K562 (cell line): ENCODE results near the gene PIP5K1B. TPM values are rescaled to one million over a fixed set of nuclear protein-coding genes. Genes with fewer than 3 reads are reported as not detected.
A peak's percentile ranks its signal among the peaks of the same experiment; 100 is the strongest.

Experiments
- ARID1B ChIP-seq: fragments of 450-650 bp; IDR thresholded peaks from 2 replicates; pipeline ENCODE4 v1.6.1; 2016; ENCODE audit warnings: antibody characterized with exemption, mild to moderate bottlenecking, inconsistent platforms
- BHLHE40 ChIP-seq: IDR thresholded peaks from 2 replicates; pipeline ENCODE4 v1.6.1; 2011; ENCODE audit warnings: low read length, improper control_type of control experiment
- BRF1 ChIP-seq: IDR thresholded peaks from 3 replicates; pipeline ENCODE4 v1.6.1; 2011; ENCODE audit warnings: borderline replicate concordance, mild to moderate bottlenecking; ENCODE audit not compliant: insufficient read length; ENCODE audit errors: extremely low read depth
- CHCHD3 ChIP-seq: fragments of 250-450 bp; sonication (Bioruptor Pico); IDR thresholded peaks from 2 replicates; pipeline ENCODE4 v2.1.2; 2022; ENCODE audit warnings: mild to moderate bottlenecking
- DIDO1 ChIP-seq: fragments of 450-650 bp; IDR thresholded peaks from 2 replicates; pipeline ENCODE4 v1.6.1; 2016; ENCODE audit warnings: low read depth, missing biosample characterization, missing genetic modification characterization
- GABPA ChIP-seq: fragments of 200-800 bp; sonication (Bioruptor generic); conservative IDR thresholded peaks from 2 replicates; pipeline ENCODE4 v1.6.1; 2016; ENCODE audit warnings: low read depth, missing genetic modification characterization, missing compliant biosample characterization
- HDAC8 ChIP-seq: fragments of 450-650 bp; IDR thresholded peaks from 2 replicates; pipeline ENCODE4 v1.6.1; 2016; ENCODE audit warnings: mild to moderate bottlenecking, missing genetic modification characterization, moderate library complexity, missing compliant biosample characterization
- LARP7 ChIP-seq: fragments of 450-650 bp; IDR thresholded peaks from 2 replicates; pipeline ENCODE4 v1.6.1; 2016
- LCOR ChIP-seq: sonication (generic); formaldehyde crosslinking; IDR thresholded peaks from 2 replicates; pipeline ENCODE4 v1.8.0; 2022; ENCODE audit warnings: mild to moderate bottlenecking, missing genetic modification reagents
- OTX1 ChIP-seq: fragments of 450-650 bp; formaldehyde crosslinking; IDR thresholded peaks from 2 replicates; pipeline ENCODE4 v1.4.0; 2022; ENCODE audit warnings: mild to moderate bottlenecking
- POLR2G ChIP-seq: fragments of 200-400 bp; formaldehyde crosslinking; IDR thresholded peaks from 2 replicates; pipeline ENCODE4 v1.6.1; 2017; ENCODE audit warnings: low read depth, mild to moderate bottlenecking, antibody characterized with exemption, low read length, moderate library complexity
- SIRT6 ChIP-seq: IDR thresholded peaks from one replicate; pipeline ENCODE4 v1.6.1; 2012; ENCODE audit warnings: low read depth, mild to moderate bottlenecking, control low read depth, inconsistent platforms, low read length, moderate library complexity
- THRAP3 ChIP-seq: fragments of 450-650 bp; IDR thresholded peaks from 2 replicates; pipeline ENCODE4 v1.6.1; 2016; ENCODE audit warnings: mild to moderate bottlenecking, inconsistent platforms, borderline replicate concordance
- TRIM28 ChIP-seq: fragments of 450-650 bp; IDR thresholded peaks from 2 replicates; pipeline ENCODE4 v1.6.1; 2017
- ZBTB17 ChIP-seq: fragments of 450-650 bp; formaldehyde crosslinking; IDR thresholded peaks from 2 replicates; pipeline ENCODE4 v1.4.0; 2020; ENCODE audit warnings: mild to moderate bottlenecking
- ZNF12 ChIP-seq: sonication (generic); formaldehyde crosslinking; IDR thresholded peaks from 2 replicates; pipeline ENCODE4 v1.4.0; 2020; ENCODE audit warnings: mild to moderate bottlenecking, missing genetic modification reagents
- ZNF41 ChIP-seq: fragments of 250-450 bp; sonication (Bioruptor Pico); conservative IDR thresholded peaks from 2 replicates; pipeline ENCODE4 v1.4.0; 2020; ENCODE audit warnings: mild to moderate bottlenecking
- ZNF766 ChIP-seq: fragments of 200-800 bp; sonication (Bioruptor generic); conservative IDR thresholded peaks from 2 replicates; pipeline ENCODE4 v1.6.1; 2016; ENCODE audit warnings: missing genetic modification characterization, missing compliant biosample characterization
- polyA plus RNA-seq, 8 experiments: library from polyadenylated mRNA; depleted of rRNA in 4 of 8; stranded (reverse) in 5 of 8; unstranded in 3 of 8; fragments of >200 nt; fragmentation: Nextera tagmentation in 2 of 8; fragmentation: Illumina TruSeq in 1 of 8; extraction: Ambion mirVana in 2 of 8; extraction: Trizol in 1 of 8; gene quantifications; 2 replicates each; pipeline versions ENCODE4 v1.2.1 to v1.2.3, GENCODE V29; 2011 to 2014; ENCODE audit warnings: inconsistent platforms in 1 of 8, missing spikeins in 1 of 8
- total RNA-seq, 7 experiments: library from RNA; depleted of rRNA in 6 of 7; stranded (reverse); fragments of >200 nt in 6 of 7; fragmentation: Illumina TruSeq in 2 of 7; extraction: Trizol in 2 of 7; gene quantifications; 2 replicates each; pipeline versions ENCODE4 v1.2.1 to v1.2.3, GENCODE V29; 2011 to 2021; ENCODE audit warnings: low replicate concordance in 1 of 7
- TF ChIP-seq, protein P1 (sequence below): fragments of 450-650 bp; IDR thresholded peaks from 2 replicates; pipeline ENCODE4 v1.6.1; 2017; ENCODE audit warnings: antibody characterized with exemption
- TF ChIP-seq, protein P2 (sequence below): fragments of 250-450 bp; sonication (Bioruptor Pico); IDR thresholded peaks from 2 replicates; pipeline ENCODE4 v1.5.0; 2020; ENCODE audit warnings: mild to moderate bottlenecking
- TF ChIP-seq, protein P3 (sequence below): sonication (generic); formaldehyde crosslinking; IDR thresholded peaks from 2 replicates; pipeline ENCODE4 v1.8.0; 2022; ENCODE audit warnings: mild to moderate bottlenecking, missing genetic modification reagents
- TF ChIP-seq, protein P4 (sequence below), 2 experiments: fragments of 450-650 bp in 1 of 2; sonication (generic) in 1 of 2; formaldehyde crosslinking in 1 of 2; IDR thresholded peaks in 1 of 2; conservative IDR thresholded peaks in 1 of 2; 2 replicates each; pipeline versions ENCODE4 v1.6.1 to v1.8.1; 2016 to 2023; ENCODE audit warnings: mild to moderate bottlenecking in 2 of 2, moderate library complexity in 2 of 2, inconsistent platforms in 1 of 2, missing genetic modification reagents in 1 of 2
- TF ChIP-seq, protein P5 (sequence below), 2 experiments: IDR thresholded peaks; 2 replicates each; pipeline ENCODE4 v1.6.1; 2011; ENCODE audit warnings: borderline replicate concordance in 1 of 2, control low read depth in 1 of 2, low read depth in 1 of 2, low read length in 1 of 2, mild to moderate bottlenecking in 1 of 2, mixed read lengths in 1 of 2, moderate library complexity in 1 of 2; ENCODE audit not compliant: insufficient read depth in 1 of 2, insufficient read length in 1 of 2, poor library complexity in 1 of 2, severe bottlenecking in 1 of 2; ENCODE audit errors: extremely low read depth in 1 of 2

Gene PIP5K1B
- total and polyA plus RNA-seq, 9 of the 15 experiments (the other 6 are each of a cell fraction or from before 2014, with no cell fraction given): 3.1 to 12.9 (median 7.4) TPM

DNA sequence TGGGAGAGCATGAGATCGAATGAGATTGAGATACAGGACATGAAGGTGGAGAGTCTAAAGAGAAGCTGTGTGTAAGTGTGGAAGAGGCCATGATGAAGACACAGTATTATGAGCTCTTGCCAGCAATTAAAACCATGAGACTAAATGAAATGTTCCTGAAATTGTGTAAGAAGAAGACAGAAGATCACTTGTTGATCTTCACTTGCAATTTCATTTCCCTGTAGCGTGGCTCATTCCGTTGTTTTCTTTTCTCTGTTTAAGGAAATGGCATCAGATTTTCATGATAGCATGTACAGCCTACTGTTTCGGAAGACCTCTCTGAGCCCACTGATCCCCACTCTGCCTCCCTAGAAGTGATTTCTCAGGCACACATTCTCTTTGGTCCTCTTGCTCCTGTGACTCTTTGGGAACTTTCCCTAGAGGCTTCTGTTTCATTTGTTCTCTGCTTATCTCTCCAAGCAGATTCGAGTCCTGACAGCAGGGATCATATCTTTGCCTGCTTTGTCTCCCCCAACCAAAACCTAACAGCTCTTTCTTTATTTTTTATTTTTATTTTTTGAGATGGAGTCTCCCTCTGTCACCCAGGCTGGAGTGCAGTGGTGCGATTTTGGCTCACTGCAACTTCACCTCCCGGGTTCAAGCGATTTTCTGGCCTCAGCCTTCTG lies 16.8 kb downstream of the PIP5K1B start (continued):
- TF ChIP-seq, protein P1, sequence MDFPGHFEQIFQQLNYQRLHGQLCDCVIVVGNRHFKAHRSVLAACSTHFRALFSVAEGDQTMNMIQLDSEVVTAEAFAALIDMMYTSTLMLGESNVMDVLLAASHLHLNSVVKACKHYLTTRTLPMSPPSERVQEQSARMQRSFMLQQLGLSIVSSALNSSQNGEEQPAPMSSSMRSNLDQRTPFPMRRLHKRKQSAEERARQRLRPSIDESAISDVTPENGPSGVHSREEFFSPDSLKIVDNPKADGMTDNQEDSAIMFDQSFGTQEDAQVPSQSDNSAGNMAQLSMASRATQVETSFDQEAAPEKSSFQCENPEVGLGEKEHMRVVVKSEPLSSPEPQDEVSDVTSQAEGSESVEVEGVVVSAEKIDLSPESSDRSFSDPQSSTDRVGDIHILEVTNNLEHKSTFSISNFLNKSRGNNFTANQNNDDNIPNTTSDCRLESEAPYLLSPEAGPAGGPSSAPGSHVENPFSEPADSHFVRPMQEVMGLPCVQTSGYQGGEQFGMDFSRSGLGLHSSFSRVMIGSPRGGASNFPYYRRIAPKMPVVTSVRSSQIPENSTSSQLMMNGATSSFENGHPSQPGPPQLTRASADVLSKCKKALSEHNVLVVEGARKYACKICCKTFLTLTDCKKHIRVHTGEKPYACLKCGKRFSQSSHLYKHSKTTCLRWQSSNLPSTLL: no peak
- TF ChIP-seq OTX1: no peak
- no peak for TF ChIP-seq LARP7
- peak; percentile 76 for TF ChIP-seq ARID1B
- no peak for TF ChIP-seq SIRT6
- no peak for TF ChIP-seq HDAC8 (tag)
- TF ChIP-seq, protein P2, sequence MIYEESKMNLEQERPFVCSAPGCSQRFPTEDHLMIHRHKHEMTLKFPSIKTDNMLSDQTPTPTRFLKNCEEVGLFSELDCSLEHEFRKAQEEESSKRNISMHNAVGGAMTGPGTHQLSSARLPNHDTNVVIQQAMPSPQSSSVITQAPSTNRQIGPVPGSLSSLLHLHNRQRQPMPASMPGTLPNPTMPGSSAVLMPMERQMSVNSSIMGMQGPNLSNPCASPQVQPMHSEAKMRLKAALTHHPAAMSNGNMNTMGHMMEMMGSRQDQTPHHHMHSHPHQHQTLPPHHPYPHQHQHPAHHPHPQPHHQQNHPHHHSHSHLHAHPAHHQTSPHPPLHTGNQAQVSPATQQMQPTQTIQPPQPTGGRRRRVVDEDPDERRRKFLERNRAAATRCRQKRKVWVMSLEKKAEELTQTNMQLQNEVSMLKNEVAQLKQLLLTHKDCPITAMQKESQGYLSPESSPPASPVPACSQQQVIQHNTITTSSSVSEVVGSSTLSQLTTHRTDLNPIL (CRISPR knock-in tag): no peak
- TF ChIP-seq ZBTB17 (CRISPR knock-in tag): no peak
- TF ChIP-seq, protein P3, sequence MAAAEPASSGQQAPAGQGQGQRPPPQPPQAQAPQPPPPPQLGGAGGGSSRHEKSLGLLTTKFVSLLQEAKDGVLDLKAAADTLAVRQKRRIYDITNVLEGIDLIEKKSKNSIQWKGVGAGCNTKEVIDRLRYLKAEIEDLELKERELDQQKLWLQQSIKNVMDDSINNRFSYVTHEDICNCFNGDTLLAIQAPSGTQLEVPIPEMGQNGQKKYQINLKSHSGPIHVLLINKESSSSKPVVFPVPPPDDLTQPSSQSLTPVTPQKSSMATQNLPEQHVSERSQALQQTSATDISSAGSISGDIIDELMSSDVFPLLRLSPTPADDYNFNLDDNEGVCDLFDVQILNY (CRISPR knock-in tag): no peak
- no peak for TF ChIP-seq BRF1
- TF ChIP-seq ZNF766 (CRISPR knock-in tag): no peak
- TF ChIP-seq ZNF41 (CRISPR knock-in tag): no peak
- TF ChIP-seq, protein P4, sequence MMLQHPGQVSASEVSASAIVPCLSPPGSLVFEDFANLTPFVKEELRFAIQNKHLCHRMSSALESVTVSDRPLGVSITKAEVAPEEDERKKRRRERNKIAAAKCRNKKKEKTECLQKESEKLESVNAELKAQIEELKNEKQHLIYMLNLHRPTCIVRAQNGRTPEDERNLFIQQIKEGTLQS (IDR thresholded peaks at IDR 0.05): no peak
- TF ChIP-seq, protein P4 (CRISPR knock-in tag; conservative IDR thresholded peaks at IDR 0.05): no peak
- no peak for TF ChIP-seq TRIM28
- no peak for TF ChIP-seq CHCHD3
- TF ChIP-seq ZNF12 (CRISPR knock-in tag): no peak
- no peak for TF ChIP-seq THRAP3
- TF ChIP-seq BHLHE40: no peak
- no peak for TF ChIP-seq LCOR (CRISPR knock-in tag)
- no peak for TF ChIP-seq POLR2G
- TF ChIP-seq, protein P5, sequence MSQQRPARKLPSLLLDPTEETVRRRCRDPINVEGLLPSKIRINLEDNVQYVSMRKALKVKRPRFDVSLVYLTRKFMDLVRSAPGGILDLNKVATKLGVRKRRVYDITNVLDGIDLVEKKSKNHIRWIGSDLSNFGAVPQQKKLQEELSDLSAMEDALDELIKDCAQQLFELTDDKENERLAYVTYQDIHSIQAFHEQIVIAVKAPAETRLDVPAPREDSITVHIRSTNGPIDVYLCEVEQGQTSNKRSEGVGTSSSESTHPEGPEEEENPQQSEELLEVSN (IDR thresholded peaks at IDR 0.05; ENCODE audit: borderline replicate concordance in 1 of 2, extremely low read depth in 1 of 2, insufficient read depth in 1 of 2, insufficient read length in 1 of 2, low read depth in 1 of 2, low read length in 1 of 2, poor library complexity in 1 of 2, severe bottlenecking in 1 of 2): no peak
- no peak for TF ChIP-seq DIDO1 (tag)
- no peak for TF ChIP-seq GABPA (tag)
